GM19455 (cell line): Measurements from ENCODE around the gene CSTF3.
"Not testable (repeated sequence)": the region's sequence is repeated elsewhere in the genome, so short reads cannot be mapped to it uniquely, and the experiment has no call there.

ENCODE experiments used
- ATAC-seq: cut with Tn5 transposase; IDR thresholded peaks from one replicate; pipeline ENCODE4 v1.9.1; 2021; ENCODE audit not compliant: unreplicated experiment

CSTF3 gene

DNA sequence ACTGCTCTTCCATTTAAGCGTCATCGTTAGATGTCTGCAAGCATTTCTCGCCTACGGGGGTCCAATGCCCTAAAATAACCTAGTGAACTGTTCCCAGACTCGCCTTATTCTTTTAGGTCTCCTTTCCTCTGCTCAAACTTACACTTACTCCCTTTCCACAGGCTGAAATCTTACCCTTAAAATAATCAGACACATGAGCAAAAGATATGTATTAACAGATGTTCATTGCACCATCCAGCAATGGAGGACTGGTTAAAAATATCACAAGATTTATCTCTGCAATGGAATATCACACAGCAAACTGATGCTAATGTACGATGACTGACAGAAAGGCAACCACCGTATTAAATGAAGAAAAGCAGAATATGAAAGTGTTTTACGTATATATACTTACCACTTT, 1.6 kb upstream of the CSTF3 start:
- no peak for ATAC-seq

GRCh38 chr11:33160587-33160986, 693 bp downstream of the CSTF3 start:
- no peak for ATAC-seq

- ATAC-seq: no peak
Observed at GRCh38 chr11:33160136-33160535, 1.1 kb downstream of the CSTF3 start.

- not testable (repeated sequence) for ATAC-seq
Observed at GRCh38 chr11:33159378-33159867, 1.9 kb downstream of the CSTF3 start.

DNA sequence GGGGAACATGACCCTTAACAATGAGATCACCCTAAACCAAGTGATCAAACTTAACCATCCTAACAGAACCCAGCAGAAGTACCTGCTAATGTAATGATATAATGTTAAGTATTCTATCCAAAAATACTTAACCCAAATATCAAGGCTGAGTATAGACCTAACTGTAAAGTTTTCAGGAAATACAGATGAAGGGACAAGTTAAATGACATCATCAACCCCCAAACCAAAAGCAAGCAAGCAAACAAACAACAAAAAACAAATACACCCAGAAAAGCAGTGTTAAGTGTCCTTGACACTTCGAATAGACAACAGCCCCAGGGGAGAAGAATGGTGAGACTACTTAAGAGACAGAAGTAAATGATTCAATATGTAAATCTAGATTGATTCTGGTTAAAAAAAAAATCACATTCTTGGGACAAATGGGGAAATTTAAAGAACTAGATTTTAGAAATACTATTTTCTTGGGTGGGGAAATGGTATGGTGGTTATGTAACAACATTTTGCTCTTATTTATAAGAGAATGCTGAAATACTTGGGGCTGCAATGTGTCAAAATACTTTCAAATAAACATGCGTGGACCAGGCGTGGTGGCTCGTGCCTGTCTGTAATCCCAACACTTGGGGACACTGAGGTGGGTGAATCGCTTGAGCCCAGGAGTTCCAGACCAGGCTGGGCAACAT, 2.5 kb downstream of the CSTF3 start:
- ATAC-seq: no peak

GRCh38 chr11:33157103-33158027, 3.9 kb downstream of the CSTF3 start:
- no peak for ATAC-seq

- no peak for ATAC-seq
Observed at GRCh38 chr11:33151399-33151798, 9.9 kb downstream of the CSTF3 start.

- ATAC-seq: no peak
Observed at GRCh38 chr11:33147559-33147958, 13.7 kb downstream of the CSTF3 start.

GRCh38 chr11:33135768-33136443, 25.4 kb downstream of the CSTF3 start:
- no peak for ATAC-seq

DNA sequence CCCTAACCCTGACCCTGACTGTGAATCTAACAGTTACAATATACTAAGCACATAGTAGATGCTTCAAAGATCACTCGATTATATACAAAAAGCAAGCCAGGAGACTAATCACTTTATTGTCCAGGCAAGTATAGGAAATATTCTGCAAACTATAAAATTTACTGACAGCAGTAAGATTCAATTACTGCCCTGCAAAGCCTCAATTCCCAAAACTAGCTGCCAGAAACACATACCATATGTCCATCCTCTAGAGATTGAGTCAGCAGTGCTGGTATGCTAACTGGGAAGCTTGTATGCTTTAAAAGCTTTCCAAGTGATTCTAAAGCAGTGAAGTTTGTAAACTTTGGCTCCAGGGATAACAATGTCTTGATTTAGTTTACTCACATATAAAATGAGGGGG, 26.1 kb downstream of the CSTF3 start:
- ATAC-seq: no peak

DNA sequence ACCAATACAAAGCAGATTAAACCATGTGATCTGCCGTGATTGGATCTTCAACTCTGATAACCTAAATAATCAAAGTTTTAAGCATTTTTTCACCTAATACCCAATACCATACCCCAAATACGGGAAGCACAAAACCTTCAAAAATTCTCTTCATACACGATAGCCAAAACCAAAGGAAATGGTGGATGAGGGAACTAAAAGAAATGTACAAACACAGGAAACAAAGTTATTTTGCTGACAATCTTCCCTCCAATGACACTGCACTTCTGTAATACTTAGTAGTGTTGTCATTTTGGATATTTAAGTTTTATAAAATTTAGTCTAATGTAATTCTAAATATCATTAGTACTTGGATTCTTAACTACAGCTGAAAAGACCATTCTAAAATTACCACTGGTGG, 27.0 kb downstream of the CSTF3 start:
- ATAC-seq: no peak

DNA sequence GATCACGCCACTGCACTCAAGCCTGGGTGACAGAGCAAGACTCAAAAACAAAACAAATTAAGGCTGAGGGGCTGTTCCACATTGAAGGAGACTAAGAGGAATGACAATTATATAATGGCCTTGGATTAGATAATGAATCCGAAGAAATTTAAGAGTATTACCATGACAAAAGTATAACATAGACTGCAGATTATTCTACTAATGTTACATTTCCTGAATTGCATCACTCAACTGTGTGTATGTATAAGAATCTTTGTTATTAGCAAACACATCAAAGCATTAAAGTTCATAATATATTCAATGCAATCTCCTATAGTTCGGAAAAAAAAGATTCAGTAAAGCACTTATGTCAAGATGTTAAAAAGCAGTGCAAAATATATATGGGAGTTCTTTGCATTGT, 27.5 kb downstream of the CSTF3 start:
- no peak for ATAC-seq

DNA sequence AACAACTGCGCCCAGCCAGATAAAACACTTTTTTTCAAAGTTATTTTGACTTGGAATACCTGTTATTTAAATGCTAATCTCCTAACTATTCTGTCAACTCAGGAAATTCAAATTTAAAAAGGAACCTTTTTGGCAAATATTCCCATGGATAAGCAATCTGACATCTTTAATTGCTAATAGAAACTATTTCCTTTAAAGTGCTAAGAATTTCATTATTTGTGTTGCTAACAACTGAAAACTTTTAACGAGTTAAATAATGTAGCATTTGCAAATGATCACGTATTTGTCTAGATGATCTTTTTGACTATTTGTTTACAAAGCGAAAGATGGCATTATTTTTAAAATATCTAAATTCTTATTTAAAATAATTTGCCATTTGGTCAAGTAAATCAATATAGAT, 28.8 kb downstream of the CSTF3 start:
- ATAC-seq: no peak

- no peak for ATAC-seq
Observed at GRCh38 chr11:33128739-33129138, 32.5 kb downstream of the CSTF3 start.

DNA sequence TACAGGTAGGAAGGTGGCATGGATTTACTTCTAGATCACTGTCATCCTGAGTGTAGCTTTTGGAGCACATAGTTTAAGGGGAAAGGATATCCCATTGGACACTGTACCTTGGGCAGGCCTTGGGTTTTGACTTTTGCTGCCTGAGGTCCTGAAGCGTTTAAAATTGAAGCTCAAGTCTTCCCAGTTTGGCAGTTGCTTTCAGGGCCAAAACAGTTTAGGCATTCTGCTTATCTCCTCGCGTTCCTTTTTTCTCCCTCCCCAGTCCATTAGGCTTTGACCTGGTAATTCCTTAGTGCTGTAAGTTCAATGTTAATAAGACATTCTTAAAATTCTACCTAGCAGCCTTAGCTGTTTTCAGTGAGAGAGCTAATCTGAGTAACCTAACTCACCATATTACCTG, 35.7 kb downstream of the CSTF3 start:
- ATAC-seq: no peak

DNA sequence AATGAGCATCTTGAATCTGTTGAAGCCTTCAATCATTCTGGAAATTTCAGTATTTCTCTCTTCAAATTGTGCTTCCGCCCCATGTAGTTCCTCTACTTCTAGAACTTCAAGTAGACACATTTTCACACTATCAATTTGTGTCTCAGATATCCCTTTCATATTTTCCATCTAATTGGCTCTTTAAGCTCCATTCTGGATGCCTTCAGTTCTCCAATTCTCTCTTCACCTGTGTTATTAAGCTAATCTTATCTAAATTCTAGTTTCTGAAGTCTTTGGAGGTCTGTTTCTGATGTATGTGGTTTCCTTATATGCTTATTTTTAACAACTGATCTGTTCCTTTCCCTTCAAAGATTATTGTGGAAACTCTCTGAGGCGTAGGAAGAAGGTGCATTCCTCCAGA, 36.3 kb downstream of the CSTF3 start:
- ATAC-seq: no peak

DNA sequence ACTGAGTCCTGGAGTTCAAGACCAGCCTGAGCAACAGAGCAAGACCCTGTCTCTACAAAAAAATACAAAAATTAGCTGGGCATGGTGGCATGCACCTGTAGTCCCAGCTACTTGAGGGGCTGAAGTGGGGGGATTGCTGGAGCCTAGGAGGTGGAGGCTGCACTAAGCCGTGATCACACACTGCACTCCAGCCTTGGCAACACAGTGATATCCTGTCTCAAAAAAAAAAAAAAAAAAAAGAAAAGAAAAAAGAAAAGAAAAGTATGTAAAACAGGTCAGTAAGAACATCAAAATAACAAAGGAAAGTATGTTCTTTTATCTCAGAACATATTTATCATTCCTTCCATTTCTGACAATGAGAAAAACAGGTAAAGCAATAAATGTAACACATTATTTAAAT, 38.6 kb downstream of the CSTF3 start:
- ATAC-seq: not testable (repeated sequence)

GRCh38 chr11:33116535-33116934, 44.7 kb downstream of the CSTF3 start:
- ATAC-seq: no peak

GRCh38 chr11:33110083-33110482, 51.2 kb downstream of the CSTF3 start:
- no peak for ATAC-seq

- no peak for ATAC-seq
Observed at GRCh38 chr11:33109294-33109895, 51.9 kb downstream of the CSTF3 start.

DNA sequence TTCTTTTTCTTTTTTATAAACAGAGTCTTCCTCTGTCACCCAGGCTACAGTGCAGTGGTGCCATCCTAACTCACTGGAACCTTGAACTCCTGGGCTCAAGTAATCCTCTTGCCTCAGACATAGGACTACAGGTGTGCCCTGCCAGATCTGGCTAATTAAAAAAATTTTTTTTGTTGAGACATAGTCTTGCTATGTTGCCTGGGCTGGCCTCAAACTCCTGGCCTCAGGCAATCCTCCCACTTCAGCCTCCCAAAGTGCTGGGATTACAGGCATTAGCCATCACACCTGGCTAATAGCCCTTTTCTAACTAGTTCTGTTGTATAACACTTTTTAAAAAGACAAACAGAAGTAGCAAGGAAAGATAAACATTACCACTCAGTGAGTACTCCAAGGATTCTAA, 57.4 kb downstream of the CSTF3 start:
- ATAC-seq: no peak
